BLaER1 treated with 17β-estradiol and CSF1 and Interleukin-3, amounts not matched to agents 10 nM and 100 nM (cell line): ENCODE data around the gene CD7.

Source experiments
- H3K27ac ChIP-seq, 11 experiments: shearing (Covaris generic); formaldehyde crosslinking; 2 replicates each; pipeline ENCODE4 v1.8.1; 2022
- H3K27me3 ChIP-seq, 11 experiments: shearing (Covaris generic); formaldehyde crosslinking; 2 replicates each; pipeline ENCODE4 v1.8.1; 2022
- H3K36me3 ChIP-seq, 11 experiments: shearing (Covaris generic); formaldehyde crosslinking; 2 replicates each; pipeline ENCODE4 v1.8.1; 2022
- H3K4me1 ChIP-seq, 10 experiments: shearing (Covaris generic); formaldehyde crosslinking; 2 replicates each; pipeline ENCODE4 v1.8.1; 2022
- H3K4me2 ChIP-seq, 11 experiments: shearing (Covaris generic); formaldehyde crosslinking; 2 replicates each; pipeline ENCODE4 v1.8.1; 2022
- H3K4me3 ChIP-seq, 10 experiments: shearing (Covaris generic); formaldehyde crosslinking; 2 replicates each; pipeline ENCODE4 v1.8.1; 2022
- H3K9ac ChIP-seq, 11 experiments: shearing (Covaris generic); formaldehyde crosslinking; 2 replicates each; pipeline ENCODE4 v1.8.1; 2022
- H3K9me3 ChIP-seq, 11 experiments: shearing (Covaris generic); formaldehyde crosslinking; replicated peaks in 1 of 11; 2 replicates each; pipeline ENCODE4 v1.8.1; 2022
- H4K20me1 ChIP-seq, 11 experiments: shearing (Covaris generic); formaldehyde crosslinking; 2 replicates each; pipeline ENCODE4 v1.8.1; 2022
- Cebpa-rat ChIP-seq, 11 experiments: shearing (Covaris generic); IDR thresholded peaks; 2 replicates each; pipeline ENCODE4 v1.8.1; 2022

Gene CD7

DNA sequence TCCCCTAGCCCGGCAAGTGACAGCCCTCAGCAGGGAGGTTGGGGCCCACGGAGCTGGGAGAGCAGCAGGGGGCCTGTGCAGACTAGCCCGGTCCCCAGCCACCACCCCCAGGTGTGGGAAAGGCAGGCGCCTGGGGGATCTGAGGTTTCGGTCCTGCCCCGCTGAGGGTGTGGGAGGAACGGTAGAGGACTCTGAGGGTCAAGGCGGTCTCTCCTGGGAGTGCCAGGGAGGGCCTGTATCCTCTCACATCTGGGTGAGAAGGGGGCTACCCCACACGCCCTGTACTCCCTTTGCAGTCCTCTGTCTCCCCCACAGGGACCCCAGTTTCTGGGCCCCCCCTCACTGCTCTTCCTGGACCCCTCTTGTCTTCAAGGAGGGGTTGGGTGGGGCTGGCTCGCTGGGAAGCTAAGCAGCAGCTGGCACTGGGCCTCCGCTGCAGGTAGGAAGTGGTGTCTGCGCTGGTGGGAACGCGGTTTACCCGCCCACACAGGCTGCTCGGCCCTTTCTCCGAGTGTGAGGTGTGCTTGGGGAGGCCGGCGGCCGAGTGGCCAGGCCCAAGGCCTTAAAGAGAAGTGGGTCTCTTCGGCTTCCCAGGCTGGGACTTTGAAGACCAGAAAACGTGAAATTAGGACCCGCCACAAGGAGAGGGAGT lies 15.4 kb downstream of the CD7 start:
- H3K27ac ChIP-seq: peak overlapping the region in 3 of 11 experiments; percentile 7 to 66 (median 62); a peak in 3 of 22 replicates
- peak overlapping the region in 2 of 10 experiments; percentile 17 to 26; a peak in 3 of 20 replicates for H3K4me3 ChIP-seq
- H3K9me3 ChIP-seq: no peaks in the 10 kb centered on the region
- H3K4me2 ChIP-seq: peak overlapping the region; percentile 52 to 100 (median 98)
- peak overlapping the region in 8 of 11 experiments; percentile 4 to 70 (median 38); a peak in 13 of 22 replicates for H3K9ac ChIP-seq
- TF ChIP-seq Cebpa-rat (IDR thresholded peaks at IDR 0.05): no peak
- no peaks in the 10 kb centered on the region for H3K36me3 ChIP-seq
- H4K20me1 ChIP-seq: peaks cover 0 to 36% (median 18%) of the 10 kb centered on the region in 11 experiments; a peak in 17 of 22 replicates
- peaks cover 76 to 98% (median 93%) of the 10 kb centered on the region in 10 experiments for H3K4me1 ChIP-seq
- peaks cover 0 to 48% (median 14%) of the 10 kb centered on the region in 11 experiments; a peak in 13 of 22 replicates for H3K27me3 ChIP-seq

DNA sequence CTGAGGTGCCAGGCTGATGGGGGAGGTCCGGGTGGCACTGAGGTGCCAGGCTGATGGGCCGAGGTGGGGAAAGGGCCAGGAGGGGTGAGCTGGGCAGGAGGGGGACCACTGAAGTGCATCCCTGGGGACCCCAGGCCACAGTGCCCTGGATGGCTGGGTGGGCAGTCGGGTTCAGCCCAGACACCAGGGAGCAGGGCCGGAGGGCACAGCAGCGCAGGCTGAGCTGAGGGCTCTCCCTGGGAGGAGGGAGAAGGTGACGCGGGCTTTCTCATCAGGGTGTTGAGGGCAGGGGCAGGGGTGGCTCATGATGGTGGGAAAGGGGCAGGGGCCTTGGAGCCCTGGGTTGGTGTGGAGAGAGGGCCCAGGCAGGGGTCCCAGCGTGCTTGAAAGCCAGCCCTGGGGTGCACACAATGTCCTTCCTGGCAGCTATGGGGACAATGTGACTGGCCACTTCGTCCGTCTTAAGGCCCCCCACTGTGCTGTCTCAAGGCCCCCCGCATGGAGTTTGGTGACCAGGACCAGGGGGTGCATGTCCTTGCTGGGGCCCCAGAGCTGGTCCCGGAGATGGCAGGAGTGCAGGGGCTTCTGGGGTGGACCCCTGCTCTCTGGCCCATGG lies 16.0 kb downstream of the CD7 start:
- Histone ChIP-seq H3K4me2 (peak overlapping the region; percentile 52 to 100 (median 98)), H3K27me3 (peaks cover 0 to 48% (median 14%) of the 10 kb centered on the region in 11 experiments; a peak in 13 of 22 replicates), H3K4me3 (peak overlapping the region in 1 of 10 experiments; percentile 17; a peak in 3 of 20 replicates), H3K36me3 (no peaks in the 10 kb centered on the region), H3K4me1 (peaks cover 82 to 99% (median 95%) of the 10 kb centered on the region in 10 experiments), H3K9me3 (no peaks in the 10 kb centered on the region), H3K27ac (peak overlapping the region in 7 of 11 experiments; percentile 23 to 66 (median 41); a peak in 12 of 22 replicates), H4K20me1 (peaks cover 0 to 36% (median 18%) of the 10 kb centered on the region in 11 experiments; a peak in 17 of 22 replicates), H3K9ac (peak overlapping the region in 9 of 11 experiments; percentile 19 to 70 (median 46); a peak in 17 of 22 replicates)
- no peak for TF ChIP-seq Cebpa-rat (IDR thresholded peaks at IDR 0.05)

DNA sequence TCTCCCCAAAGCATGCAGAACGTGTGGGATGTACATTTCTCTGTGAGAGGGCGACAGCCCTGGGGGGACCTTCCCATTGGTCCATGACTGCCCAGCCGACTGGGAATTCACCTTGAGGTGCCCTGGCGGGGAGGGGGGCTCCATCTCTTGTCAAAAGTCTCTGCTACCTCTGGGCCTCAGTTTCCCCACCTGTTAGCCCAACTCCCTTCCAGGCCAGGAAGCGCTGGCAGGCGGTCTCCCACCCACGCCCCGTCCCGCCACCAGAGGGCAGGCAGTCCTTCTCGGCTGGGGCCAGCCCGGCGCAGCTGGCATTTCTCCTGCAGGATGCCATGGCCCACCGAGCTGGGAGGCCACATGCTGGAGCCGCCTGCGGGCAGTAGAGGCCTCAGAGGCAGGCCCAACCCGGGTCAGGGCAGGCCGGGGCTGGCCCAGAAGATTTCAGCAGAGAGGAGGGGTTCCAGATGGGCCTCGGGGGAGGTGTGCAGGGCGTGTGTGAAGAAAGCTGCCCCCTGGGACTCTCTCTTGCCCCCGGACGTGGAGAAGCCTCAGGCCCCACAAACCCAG lies 16.6 kb downstream of the CD7 start:
- no peak overlapping the region; a peak in 2 of 20 replicates for H3K4me3 ChIP-seq
- H3K9me3 ChIP-seq: no peaks in the 10 kb centered on the region
- peak overlapping the region in 8 of 11 experiments; percentile 19 to 70 (median 50); a peak in 15 of 22 replicates for H3K9ac ChIP-seq
- peaks cover 0 to 48% (median 14%) of the 10 kb centered on the region in 11 experiments; a peak in 13 of 22 replicates for H3K27me3 ChIP-seq
- H3K4me2 ChIP-seq: peak overlapping the region; percentile 52 to 100 (median 98)
- H3K36me3 ChIP-seq: no peaks in the 10 kb centered on the region
- TF ChIP-seq Cebpa-rat (IDR thresholded peaks at IDR 0.05): no peak
- peaks cover 81 to 99% (median 95%) of the 10 kb centered on the region in 10 experiments for H3K4me1 ChIP-seq
- peak overlapping the region in 7 of 11 experiments; percentile 23 to 66 (median 41); a peak in 12 of 22 replicates for H3K27ac ChIP-seq
- H4K20me1 ChIP-seq: peaks cover 0 to 36% (median 18%) of the 10 kb centered on the region in 11 experiments; a peak in 17 of 22 replicates

DNA sequence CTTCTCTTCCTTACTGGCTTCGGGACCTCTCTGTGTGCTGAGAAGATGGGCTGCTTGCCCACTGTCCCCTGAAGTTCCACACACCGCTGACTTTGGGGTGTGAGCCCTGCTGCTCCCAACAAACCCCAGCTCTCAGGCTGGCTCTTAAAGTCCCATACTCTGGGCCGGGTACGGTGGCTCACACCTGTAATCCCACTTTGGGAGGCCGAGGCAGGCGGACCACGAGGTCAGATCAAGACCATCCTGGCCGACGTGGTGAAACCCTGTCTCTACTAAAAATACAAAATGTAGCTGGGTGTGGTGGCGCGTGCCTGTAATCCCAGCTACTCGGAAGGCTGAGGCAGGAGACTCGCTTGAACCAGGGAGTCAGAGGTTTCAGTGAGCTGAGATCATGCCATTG lies 17.2 kb downstream of the CD7 start:
- no peak for TF ChIP-seq Cebpa-rat (IDR thresholded peaks at IDR 0.05)

DNA sequence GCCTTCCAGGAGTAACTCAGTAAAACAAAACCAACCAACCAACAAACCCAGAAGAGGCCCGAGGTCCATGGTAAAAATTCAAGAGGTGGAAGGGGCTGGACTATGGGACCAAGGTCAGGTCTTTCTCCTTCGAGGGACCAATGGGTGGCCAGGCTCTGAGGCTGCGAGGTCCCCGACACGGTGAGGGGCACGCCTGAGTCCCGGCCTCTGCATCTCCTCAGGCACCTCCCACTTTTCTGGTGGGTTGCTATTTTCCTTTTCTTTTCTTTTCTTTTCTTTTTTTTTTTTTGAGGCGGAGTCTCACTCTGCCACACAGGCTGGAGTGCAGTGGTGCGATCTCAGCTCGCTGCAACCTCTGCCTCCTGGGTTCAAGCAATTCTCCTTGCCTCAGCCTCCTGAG lies 18.0 kb downstream of the CD7 start:
- peaks cover 0 to 33% (median 18%) of the 10 kb centered on the region in 11 experiments; a peak in 17 of 22 replicates for H4K20me1 ChIP-seq
- no peaks in the 10 kb centered on the region for H3K36me3 ChIP-seq
- H3K4me1 ChIP-seq: peaks cover 79 to 99% (median 94%) of the 10 kb centered on the region in 10 experiments
- H3K4me3 ChIP-seq: peak overlapping the region in 1 of 10 experiments; percentile 59; a peak in 2 of 20 replicates
- TF ChIP-seq Cebpa-rat (IDR thresholded peaks at IDR 0.05): no peak
- H3K27ac ChIP-seq: peak overlapping the region in 5 of 11 experiments; percentile 87 to 90 (median 89); a peak in 8 of 22 replicates
- H3K9ac ChIP-seq: peak overlapping the region in 5 of 11 experiments; percentile 5 to 84 (median 27); a peak in 4 of 22 replicates
- H3K27me3 ChIP-seq: peaks cover 0 to 37% (median 14%) of the 10 kb centered on the region in 11 experiments; a peak in 13 of 22 replicates
- H3K4me2 ChIP-seq: peak overlapping the region; percentile 93 to 100 (median 98)
- H3K9me3 ChIP-seq: no peaks in the 10 kb centered on the region

More for the DNA sequence above, 17.2 kb downstream of the CD7 start:
- Histone ChIP-seq H3K27me3 (peaks cover 0 to 43% (median 14%) of the 10 kb centered on the region in 11 experiments; a peak in 13 of 22 replicates), H3K4me3 (no peak overlapping the region), H3K9ac (0 out of 22 replicates have a peak overlapping the region, but pooled peaks of 1 of the 11 experiments have one; percentile 66), H3K9me3 (no peaks in the 10 kb centered on the region), H3K27ac (no peak overlapping the region), H3K36me3 (no peaks in the 10 kb centered on the region), H3K4me1 (peaks cover 77 to 99% (median 94%) of the 10 kb centered on the region in 10 experiments), H4K20me1 (peaks cover 0 to 36% (median 18%) of the 10 kb centered on the region in 11 experiments; a peak in 17 of 22 replicates), H3K4me2 (peak overlapping the region in 10 of 11 experiments; percentile 52 to 100 (median 98); a peak in 18 of 22 replicates)

DNA sequence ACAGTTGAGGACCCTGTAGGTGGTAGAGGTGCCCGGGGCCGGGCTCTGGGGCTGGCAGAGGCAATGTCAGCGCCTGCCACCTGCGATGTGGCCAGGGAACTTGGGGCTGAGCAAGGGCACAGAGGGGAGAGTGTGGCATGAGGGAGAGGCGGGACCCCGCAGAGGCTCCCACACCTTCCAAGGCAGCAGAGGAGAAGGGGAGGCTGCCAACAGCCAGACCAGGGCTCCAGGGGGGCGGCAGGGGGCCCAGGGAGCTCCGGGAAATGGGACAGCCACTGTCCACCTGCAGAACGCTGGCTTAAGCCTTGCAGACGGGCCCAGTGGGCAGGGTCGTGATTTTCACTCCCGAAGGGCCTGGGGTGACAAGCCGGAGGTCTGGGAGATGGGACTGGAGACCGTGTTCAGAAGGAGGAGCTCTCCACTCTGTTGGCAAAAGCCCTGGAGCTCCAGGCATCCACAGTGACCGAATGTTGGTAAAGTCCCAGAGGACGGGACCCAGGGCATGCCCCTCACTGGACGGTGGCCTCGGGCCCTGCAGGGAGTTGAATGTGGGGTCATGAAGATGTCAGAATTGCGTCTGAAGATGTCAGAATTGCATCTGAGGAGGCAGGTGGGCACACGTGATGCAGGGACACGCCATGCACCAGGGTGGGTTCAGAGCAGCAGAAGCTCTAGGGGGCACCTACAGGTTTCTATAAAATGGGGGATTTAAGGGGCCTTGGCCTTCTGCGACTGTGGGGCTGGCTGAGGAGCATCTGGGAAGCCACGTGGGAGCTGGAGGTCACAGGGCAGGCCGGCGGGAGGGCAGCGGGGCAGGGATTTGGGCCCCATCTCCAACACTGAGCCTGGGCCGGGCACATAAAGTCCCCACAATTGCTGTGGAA lies 18.6 kb downstream of the CD7 start:
- H3K36me3 ChIP-seq: no peaks in the 10 kb centered on the region
- H3K4me3 ChIP-seq: peak overlapping the region; percentile 48 to 74 (median 60)
- H3K27me3 ChIP-seq: peaks cover 0 to 30% (median 14%) of the 10 kb centered on the region in 11 experiments; a peak in 13 of 22 replicates
- peak overlapping the region; percentile 70 to 84 (median 79); a peak in 21 of 22 replicates for H3K9ac ChIP-seq
- TF ChIP-seq Cebpa-rat (IDR thresholded peaks at IDR 0.05): no peak
- peak overlapping the region; percentile 93 to 100 (median 98) for H3K4me2 ChIP-seq
- peak overlapping the region; percentile 61 to 90 (median 87) for H3K27ac ChIP-seq
- H3K4me1 ChIP-seq: peaks cover 83 to 100% (median 96%) of the 10 kb centered on the region in 10 experiments
- no peaks in the 10 kb centered on the region for H3K9me3 ChIP-seq
- H4K20me1 ChIP-seq: peaks cover 0 to 30% (median 18%) of the 10 kb centered on the region in 11 experiments; a peak in 17 of 22 replicates

DNA sequence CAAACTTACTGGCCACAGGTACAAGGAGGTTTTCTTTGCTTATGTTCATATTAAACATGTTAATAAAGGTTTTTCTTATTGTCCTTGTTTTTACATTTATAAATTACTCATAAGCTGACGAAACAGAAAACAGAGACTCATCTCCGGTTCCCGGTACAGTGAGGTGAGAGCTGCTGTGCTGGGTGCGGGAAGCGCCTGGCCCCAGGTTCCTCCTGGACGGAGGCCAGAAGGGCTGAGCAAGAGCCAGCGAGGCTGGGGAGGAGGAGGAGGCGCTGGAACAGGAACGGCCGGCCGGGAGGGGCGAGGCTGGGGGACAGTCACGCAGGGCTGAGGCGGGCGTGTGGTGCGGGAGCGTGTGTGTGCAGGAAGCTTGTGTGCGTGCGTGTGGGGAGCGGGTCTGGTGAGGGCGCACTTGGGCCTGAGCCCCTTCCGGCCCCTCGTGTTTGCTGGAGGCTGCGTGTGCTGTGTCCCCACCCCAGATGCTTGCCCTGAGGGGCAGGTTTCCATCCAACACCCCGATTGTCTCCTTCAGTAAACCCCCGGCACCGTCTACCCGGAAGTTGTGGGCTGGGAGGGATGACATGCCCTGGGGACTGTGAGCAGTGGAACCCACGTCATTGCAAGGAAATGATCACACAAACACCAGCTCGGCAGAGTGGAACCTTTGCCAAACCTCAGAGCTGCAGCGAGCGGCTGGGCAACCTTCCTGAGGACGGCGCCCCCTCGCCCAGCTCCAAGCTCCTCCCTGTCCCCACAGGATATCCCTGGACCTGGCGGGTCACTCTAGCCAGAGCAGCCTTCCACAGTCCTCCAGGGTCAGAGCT lies 19.5 kb downstream of the CD7 start:
- Histone ChIP-seq H3K27me3 (peaks cover 0 to 22% (median 9%) of the 10 kb centered on the region in 11 experiments; a peak in 13 of 22 replicates), H3K4me2 (peak overlapping the region; percentile 93 to 100 (median 98)), H3K36me3 (no peaks in the 10 kb centered on the region), H3K4me1 (peaks cover 78 to 96% (median 91%) of the 10 kb centered on the region in 10 experiments), H3K27ac (peak overlapping the region; percentile 73 to 90 (median 87); a peak in 21 of 22 replicates), H3K9me3 (no peaks in the 10 kb centered on the region), H3K4me3 (peak overlapping the region; percentile 48 to 74 (median 60)), H3K9ac (peak overlapping the region; percentile 70 to 84 (median 79)), H4K20me1 (peaks cover 0 to 21% (median 13%) of the 10 kb centered on the region in 11 experiments; a peak in 15 of 22 replicates)
- TF ChIP-seq Cebpa-rat (IDR thresholded peaks at IDR 0.05): peak in 1 of 11 experiments; percentile 20; a peak in 1 of 22 replicates
